Left colon (tissue), 2 donors: Measurements from ENCODE around the gene SLC31A1. TPM values are rescaled to one million over a fixed set of nuclear protein-coding genes. Genes with fewer than 3 reads are reported as not detected.
A peak's percentile ranks its signal among the peaks of the same experiment; 100 is the strongest.

Source experiments
- ATAC-seq: fragments of 200-7000 bp; cut with Tn5 transposase; one replicate; pipeline ENCODE4 v1.9.1; 2020; ENCODE audit warnings: mild to moderate bottlenecking, moderate library complexity
- DNase-seq, 2 donors: peaks; one replicate each; pipeline ENCODE4 v3.0.0-alpha.2; 2020
- intact Hi-C, 2 donors: fragments of 100-400 bp; cut with DNase I in 1 of 2; cut with micrococcal nuclease in 1 of 2; formaldehyde crosslinking; loops; one replicate each; pipeline versions ENCODE4 v1.11.2 to v1.14.0; 2022; cut with DNase I, micrococcal nuclease
- long read RNA-seq: library from polyadenylated mRNA; unstranded; transcript quantifications from one replicate; pipeline ENCODE4 v2.0.0, GENCODE V29; 2021
- total RNA-seq, 2 donors: library from RNA; stranded (reverse); fragmentation: NEBNext Ultra II Directional; extraction: Animal tissue kit (Norgen Biotek cat#: 25700); gene quantifications; one replicate each; pipeline ENCODE4 v1.2.1, GENCODE V29; 2021
- donor health status: DM: no; HTN: no; CAD: no.
- donor health status: DM: yes; HTN: yes; CAD: no.

The SLC31A1 gene
- 10 to 100 TPM; 34.5 to 55.8 TPM for total RNA-seq
- long read RNA-seq, full-length matches to known transcripts: 91 of 117 reads
- long read RNA-seq, partial matches to known transcripts: 12 of 117 reads
- long read RNA-seq, other reads (novel, unspliced or antisense): 14 of 117 reads

DNA sequence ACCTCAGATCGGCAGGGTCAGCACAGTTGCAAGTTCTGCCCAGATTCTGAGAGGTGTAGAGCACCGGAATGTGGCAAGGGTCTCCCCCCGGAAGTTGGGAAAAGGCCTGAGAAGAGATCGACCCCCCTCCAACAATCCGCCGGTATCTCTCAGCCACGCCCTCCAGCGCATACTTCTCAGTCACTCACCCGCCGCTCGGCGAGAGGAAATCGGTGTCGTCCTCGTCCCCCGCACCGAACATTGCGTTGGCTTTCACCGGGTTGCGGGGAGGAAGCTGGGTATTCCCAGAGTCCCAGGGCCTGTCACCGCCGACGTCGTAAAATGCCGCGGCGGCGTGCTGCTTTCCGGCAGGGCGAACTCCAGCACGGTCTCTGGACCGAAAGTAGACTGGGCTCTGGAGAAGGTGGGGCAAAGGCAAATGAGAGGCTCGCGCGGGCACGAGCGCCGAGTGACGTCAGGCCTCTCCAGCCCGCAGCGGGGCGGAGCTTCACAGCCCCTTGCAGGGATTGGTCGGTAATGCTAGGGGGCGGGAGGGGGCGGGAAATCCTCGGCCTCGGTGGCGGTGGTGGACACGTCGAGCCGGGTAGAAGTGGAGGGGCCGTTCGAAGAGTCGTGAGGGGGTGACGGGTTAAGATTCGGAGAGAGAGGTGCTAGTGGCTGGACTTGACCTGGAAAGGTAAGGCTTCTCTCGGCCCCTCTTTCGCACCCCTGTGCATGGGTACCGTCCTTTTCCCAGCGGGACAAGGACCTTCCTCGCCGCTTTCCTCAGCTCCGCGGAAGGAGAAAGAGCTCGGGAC lies at the start of gene SLC31A1, which contains the start of gene FKBP15:
TSS of gene SLC31A1 (plus strand) at position 542 of the 797 bp plus-strand sequence. CDS start 34,605 bp downstream, outside the sequence.
TSS of gene FKBP15 (minus strand) at position 275 of the 797 bp plus-strand sequence. CDS start at position 241, 34 bp downstream.
- ATAC-seq (peak; percentile 95), DNase-seq (peak; percentile 98)
- intact Hi-C loops: no loop called here

DNA sequence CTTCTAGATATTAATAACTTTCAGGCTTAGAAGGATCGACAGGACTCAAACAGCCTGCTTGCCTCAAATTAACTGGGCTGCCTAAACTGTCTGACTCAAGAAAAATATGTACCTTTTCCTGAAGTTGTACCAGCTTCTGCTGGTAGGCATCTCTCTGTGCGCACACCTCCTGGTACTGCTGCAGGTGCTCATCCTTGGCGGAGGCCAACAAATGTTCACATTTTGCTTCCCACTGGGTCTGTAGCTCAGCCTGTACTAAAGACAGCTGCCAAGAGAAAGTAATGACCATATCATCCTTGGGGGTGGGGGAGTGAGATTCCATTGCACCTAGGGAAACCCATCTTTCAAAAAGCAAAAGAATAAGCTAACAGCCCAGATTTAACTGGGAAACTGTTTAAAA lies 48.0 kb upstream of the SLC31A1 start:
- intact Hi-C loops: no loop called here
- DNase-seq (no peak), ATAC-seq (no peak)

DNA sequence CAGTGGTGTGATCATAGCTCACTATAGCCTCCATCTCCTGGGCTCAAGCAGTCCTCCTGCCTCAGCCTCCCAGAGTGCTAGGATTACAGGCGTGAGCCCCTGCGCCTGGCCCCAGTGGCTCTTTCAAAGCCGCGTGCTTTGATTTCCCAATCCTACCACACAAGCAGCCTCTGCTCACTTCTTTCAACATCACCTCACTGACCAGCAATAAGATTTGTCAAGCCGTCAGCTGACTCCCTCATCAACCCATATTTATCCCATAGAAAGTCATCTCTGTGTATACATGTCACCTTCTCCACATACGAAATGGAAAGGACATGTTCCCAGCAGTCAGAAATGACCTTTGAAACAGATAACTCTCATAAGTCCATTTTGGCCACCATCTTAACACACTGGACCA lies 44.5 kb upstream of the SLC31A1 start:
- no peak for DNase-seq
- ATAC-seq: no peak
- intact Hi-C loops: no loop called here

DNA sequence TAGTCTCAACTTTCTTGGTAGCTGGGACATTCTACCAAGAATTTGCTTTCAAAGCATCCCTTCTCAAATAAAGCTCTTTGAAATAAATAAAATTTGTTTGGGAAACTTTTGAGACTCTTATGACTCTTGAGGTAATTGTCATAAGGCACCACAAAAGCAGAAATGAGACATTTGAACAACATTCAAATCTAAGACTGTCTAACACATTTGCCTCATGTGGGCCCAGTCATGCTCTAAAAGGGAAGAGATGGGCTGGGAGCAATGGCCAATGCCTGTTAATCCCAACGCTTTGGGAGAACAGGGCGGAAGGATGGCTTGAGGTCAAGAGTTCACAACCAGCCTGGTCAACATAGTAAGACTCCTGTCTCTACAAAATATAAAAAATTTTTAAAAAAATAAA lies 44.1 kb upstream of the SLC31A1 start:
- intact Hi-C loops: no loop called here
- ATAC-seq: no peak
- DNase-seq: no peak

DNA sequence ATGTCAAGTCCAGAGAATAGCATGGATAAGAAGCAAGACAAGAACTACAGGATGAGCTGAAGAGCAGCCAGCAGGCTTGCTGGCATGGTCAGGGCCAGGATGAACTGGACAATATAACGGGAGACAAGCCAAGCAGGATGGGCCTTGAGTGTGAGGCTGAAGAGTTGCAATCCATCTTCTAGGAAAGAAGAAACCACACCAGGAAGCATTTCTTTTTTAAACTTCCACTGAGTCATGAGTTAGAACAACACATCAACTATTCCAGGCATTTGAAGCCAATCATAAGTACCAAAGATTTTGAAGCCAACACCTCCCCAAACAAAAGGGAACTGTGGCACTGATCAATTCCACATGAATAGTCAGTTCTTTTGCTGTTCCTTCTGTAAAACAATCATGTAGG lies 43.3 kb upstream of the SLC31A1 start:
- intact Hi-C loops: no loop called here
- no peak for ATAC-seq
- no peak for DNase-seq

DNA sequence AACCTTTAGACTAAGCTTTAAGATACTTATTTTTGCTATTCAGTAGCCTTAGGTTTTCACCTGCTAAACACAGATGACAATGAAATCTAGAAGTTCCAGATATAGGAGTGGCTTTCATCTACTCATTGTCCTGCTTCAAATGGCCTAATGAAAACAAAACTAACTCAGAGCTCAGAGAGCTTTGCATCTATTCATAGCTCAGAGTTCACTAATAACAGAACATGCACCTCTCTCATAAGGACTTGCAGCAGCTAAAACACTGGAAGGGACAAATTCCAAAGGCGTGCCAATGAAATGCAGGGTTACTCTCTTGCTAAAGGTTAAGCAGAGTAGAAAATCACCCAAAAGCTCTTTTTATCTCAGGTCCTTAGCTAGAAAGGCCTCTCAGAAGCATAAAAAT lies 41.5 kb upstream of the SLC31A1 start:
- no peak for DNase-seq
- intact Hi-C loops: no loop called here
- no peak for ATAC-seq

DNA sequence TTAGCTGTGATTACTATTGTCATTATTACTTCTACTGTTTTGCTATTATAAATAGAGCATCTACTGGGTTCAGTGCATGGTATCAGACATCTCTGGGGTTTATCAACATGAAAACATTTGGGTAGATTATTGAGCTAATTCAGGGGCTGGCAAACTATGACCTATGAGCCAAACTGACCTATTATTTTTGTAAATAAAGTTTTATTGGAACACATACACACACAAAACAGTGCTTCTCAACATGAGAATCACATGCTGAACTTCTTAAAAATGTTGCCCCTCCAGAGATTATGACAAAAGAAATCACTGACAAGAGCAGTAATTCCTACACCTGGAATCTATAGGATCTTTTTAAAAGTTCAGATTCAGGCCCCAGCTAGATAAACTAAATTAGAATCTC lies 40.2 kb upstream of the SLC31A1 start:
- ATAC-seq (no peak), DNase-seq (no peak)
- intact Hi-C loops: no loop called here

DNA sequence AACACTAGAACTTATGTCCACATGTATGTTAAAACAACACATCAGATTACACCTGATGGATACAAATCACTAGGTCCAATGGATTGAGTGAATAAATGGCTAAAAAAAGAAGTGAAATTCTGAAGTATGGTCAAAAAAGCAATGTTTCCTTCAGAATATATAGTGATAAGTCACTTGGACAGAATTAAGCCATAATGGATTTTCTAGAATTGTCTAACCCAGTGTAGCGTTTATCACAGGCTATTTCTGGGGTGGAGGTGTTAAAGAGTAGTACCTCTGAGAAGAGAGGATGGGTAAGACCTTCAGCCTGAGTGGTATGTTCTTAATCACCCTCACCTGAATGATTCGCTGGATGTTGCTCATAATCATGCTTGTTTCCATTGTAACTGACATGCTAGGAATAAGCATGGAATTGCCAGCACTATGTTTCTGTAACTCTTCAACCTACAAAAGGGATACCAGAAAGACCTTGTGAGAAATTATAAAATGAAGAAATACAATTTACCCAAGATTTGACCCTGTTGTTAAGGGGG lies 37.3 kb upstream of the SLC31A1 start:
- intact Hi-C loops: no loop called here
- ATAC-seq (no peak), DNase-seq (no peak)

DNA sequence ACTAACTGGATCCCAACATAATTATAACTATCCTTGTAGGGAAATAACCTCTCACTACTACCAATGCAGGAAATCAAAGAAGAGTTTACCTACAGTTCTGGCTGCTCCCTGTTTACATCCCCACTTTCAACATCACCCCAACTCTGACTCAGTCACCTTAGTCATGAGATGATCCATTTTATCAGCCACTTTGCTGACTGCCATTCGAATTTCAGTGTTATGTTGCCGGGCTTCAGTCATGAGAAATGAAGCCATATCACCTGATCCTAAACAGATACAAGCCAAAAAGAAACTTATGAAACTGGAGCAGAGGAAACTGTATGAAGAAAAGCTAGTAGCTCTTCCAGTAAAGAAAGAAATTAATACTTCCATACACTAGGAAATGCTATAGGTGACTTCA lies 36.8 kb upstream of the SLC31A1 start:
- no peak for DNase-seq
- no peak for ATAC-seq
- intact Hi-C loops: no loop called here

DNA sequence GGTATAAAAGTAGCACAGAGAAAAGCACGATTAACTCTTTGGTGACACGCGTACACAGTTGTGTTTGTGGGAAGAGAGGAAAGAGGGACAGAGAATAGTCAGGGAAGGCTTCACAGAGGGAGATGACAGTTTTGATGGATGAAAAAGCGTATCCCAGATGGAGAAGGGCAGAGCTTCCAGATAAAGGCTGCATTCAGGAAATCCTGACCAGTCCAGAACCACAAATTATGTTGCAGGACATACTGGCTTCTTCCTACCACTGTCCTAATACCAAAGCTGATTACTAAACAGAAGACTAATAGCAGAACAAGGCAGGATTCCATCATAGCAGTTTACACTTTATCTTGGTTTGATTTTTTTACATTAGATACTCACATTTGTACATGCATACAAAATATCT lies 36.1 kb upstream of the SLC31A1 start:
- intact Hi-C loops: no loop called here
- no peak for ATAC-seq
- no peak for DNase-seq

DNA sequence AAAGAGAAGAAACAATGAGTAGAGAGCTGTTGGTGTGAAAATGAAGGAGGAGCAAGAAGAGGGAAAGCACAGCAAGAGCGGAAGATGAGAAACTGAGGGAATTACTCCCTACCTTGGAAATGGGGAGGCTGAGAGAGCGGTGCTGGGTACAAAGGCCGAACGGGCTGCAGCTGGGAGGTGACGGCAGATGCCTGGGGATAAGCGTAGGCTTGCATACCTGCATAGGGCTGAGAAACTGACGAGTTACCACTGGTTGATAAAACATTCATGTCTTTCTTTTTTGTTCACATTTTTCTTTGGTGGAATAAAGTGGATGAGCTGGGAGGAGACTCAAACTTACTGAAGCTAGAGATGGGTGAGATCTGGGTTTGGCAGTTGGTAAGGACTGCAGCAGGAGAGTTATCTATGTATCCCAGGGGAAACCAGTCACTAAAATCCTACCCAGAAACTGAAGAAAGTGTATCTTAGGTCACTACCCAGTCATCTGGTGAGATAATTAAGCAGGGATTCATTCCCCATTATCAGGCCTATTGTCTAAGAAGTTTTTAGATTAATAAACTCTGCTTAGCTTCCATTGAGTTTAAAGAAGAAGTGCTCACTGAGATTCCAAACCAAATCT lies 35.1 kb upstream of the SLC31A1 start:
- no peak for ATAC-seq
- intact Hi-C loops: no loop called here
- no peak for DNase-seq

DNA sequence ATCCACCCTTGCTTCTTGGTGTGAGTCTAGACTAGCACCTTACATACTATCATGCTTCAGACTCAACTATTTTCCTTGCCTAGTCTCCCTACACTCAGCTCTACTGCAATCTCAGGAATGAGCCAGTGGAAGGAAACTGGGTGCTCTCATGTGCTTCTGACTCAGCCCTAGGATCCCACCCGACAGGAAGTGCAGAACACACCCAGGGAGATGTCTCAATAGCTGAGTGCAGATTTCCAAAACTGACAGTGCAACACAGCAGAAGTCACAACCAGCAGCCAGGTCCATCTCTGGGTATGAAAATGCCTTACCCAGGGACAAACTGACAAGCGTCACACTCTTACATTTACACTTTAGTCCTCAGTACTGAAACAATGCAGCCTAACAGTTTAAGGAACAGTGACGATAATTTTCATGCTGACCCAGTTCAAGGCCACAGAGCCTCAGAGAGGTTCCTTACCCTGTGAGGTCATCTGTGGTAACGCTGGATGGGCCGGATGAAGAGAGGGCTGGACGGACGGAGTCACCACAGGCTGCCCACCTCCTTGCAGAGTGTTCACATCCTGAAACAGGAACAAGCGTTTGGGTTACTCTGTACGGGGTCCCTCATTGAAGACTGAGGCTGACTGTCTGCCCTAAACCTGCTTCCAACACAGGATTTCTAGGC lies 33.3 kb upstream of the SLC31A1 start:
- peak; percentile 9 to 50 for DNase-seq
- peak; percentile 29 for ATAC-seq
- intact Hi-C loops: no loop called here

DNA sequence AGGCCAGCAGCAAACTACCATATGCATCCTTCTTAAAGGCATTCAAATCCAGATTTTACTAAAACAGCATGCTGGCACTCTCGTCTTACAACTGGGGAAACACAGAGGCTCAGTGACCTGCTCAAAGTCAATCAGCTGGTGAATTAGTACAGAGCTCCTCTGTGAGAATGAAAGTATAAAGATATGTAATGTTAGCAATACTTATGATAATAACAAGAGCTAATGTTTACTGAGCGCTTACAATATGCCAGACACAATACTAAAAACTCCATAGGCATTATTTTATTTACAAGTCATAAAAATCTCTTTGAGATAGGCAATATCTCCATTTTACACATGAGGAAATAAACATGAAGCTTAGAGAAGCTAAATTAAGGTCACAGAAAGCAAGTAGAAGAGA lies 28.9 kb upstream of the SLC31A1 start:
- DNase-seq (no peak), ATAC-seq (peak; percentile 77)
- intact Hi-C loops: no loop called here

DNA sequence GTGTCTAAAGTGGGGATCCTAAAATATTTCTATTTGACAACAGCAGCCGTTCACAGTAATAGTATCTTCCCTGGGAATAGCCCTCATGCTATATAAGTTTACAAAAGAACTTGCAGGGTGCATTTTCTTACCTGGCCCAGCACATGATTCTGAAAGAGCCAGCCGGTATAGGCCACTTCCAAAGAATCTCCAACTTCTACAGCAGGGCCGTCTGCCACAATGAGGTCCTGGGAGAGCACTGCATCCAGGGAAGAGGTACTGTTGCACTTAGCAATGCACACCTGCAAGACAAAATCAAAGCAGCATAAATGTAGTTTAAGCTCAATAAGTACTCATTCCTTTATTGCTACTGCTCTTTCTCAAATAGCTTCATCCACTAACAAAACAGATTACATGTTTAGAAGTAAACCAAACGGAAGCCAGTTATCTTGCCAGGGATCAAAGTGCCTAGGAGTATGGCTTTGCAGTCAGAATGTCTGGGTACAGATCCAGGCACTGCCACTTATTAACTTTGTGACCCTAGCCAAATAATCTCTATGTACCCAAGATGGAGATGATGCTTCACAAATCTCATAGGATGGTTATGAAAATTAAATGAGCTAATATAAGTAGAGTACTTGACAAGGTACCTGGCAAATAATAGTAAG lies 21.5 kb upstream of the SLC31A1 start:
- no peak for ATAC-seq

DNA sequence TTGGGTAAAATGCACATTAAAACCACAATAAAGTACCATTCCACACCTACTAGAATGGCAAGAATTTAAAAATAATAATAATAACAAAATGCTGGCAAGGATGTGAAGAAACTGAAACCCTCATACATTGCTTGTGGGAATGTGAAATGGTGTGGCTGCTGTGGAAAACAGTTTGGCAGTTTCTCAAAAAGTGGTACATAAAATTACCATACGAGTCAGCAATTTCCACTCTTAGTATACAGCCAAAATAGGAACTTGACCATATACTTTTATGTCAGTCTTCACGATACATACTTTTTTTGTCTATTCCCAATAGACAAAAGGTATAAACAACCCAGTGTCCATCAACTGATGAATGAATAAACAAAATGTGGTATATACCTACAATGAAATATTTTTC lies 15.9 kb upstream of the SLC31A1 start:
- intact Hi-C loops: no loop called here
- no peak for DNase-seq
- no peak for ATAC-seq

More for the DNA sequence above, 21.5 kb upstream of the SLC31A1 start:
- DNase-seq: no peak
- intact Hi-C loops: no loop called here

DNA sequence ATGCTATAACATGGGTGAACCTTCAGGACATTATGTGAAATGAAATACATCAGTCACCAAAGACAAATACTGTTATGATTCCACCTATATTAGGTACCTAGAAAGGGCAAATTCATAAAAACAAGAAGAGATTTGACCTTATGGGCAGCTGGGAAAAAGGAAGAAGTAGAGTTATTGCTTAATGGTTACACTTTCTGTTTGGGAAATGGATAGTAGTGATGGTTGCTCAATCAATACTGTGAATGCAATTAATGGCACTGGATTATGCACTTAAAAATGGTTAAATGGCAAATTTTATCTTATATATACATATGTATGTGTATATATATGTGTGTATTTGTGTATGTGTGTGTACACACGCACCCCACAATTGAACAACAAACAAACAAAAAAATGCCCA lies 15.5 kb upstream of the SLC31A1 start:
- DNase-seq: no peak
- intact Hi-C loops: no loop called here
- no peak for ATAC-seq

DNA sequence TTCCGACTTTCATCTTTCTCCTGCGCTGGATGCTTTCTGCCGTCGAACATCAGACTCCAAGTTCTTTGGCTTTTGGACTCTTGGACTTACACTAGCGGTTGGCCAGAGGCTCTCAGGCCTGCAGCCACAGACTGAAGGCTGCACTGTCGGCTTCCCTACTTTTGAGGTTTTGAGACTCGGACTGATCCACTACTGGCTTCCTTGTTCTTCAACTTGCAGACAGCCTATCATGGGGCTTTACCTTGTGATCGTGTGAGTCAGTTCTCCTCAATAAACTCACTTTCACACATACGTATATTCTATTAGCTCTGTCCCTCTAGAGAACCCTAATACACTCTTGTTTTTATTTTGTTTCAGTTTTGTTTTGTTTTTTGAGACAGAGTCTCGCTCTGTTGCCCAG lies 10.5 kb upstream of the SLC31A1 start:
- DNase-seq (no peak), ATAC-seq (no peak)
- intact Hi-C loops: no loop called here

DNA sequence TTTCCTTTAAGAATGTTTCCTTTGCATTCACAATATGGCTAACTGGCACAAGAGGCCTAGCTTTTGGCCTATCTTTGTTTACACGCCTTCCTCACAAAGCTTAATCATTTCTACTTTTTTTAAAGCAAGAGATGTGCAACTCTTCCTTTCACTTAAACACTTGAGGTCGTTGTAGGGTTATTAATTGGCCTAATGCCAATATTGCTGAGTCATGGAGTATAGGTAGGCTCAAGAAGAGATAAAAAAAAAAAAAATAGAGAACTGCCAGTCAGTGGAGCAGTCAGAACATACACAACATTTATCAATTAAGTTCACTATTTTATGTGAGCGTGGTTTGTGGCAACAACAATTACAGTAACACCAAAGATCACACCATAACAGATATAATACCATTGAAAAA lies 6.2 kb upstream of the SLC31A1 start:
- DNase-seq (no peak), ATAC-seq (no peak)
- intact Hi-C loops: no loop called here

DNA sequence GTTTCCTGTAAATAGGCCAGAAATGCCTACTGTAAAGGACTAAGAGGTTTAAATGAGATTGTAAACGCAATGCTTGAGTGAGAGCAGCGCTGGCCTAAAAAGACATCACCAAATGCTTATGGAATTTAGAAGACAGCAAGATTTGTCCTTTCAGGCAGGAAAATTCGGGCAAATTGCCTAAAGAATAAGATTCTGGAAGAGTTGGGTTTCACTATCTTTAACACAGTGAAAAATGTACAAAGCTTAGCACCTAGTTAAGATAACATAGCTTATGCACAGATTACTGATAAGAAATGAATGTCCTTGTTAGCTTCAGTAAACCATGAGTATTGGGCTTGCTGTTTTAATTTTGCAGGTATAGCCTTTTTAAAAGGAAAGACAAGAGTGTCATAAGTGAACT lies 4.9 kb upstream of the SLC31A1 start:
- ATAC-seq (no peak), DNase-seq (no peak)
- intact Hi-C loops: no loop called here
